T follicular helper cell (primary cell): ENCODE data around the gene STEAP4.
"Not testable (repeated sequence)": the region's sequence is repeated elsewhere in the genome, so short reads cannot be mapped to it uniquely, and the experiment has no call there.

Experiments used
- DNase-seq: peaks from one replicate; pipeline ENCODE4 v3.0.0-alpha.2; 2020; ENCODE audit warnings: low read depth

STEAP4 gene

GRCh38 chr7:88268051-88268450 is 38.6 kb downstream of the STEAP4 start:
- no peak for DNase-seq

GRCh38 chr7:88267421-88267820 is 39.3 kb downstream of the STEAP4 start:
- no peak for DNase-seq

GRCh38 chr7:88264987-88265386 is 41.7 kb downstream of the STEAP4 start:
- DNase-seq: not testable (repeated sequence)

- no peak for DNase-seq
Measured at GRCh38 chr7:88262562-88262961, 44.1 kb downstream of the STEAP4 start.

GRCh38 chr7:88260719-88261118 is 46.0 kb downstream of the STEAP4 start:
- DNase-seq: no peak

GRCh38 chr7:88259656-88260380 is 46.9 kb downstream of the STEAP4 start:
- DNase-seq: no peak

GRCh38 chr7:88258296-88258695 is 48.4 kb downstream of the STEAP4 start:
- DNase-seq: not testable (repeated sequence)

GRCh38 chr7:88256906-88257305 is 49.8 kb downstream of the STEAP4 start:
- no peak for DNase-seq

GRCh38 chr7:88254721-88255424 is 51.8 kb downstream of the STEAP4 start:
- no peak for DNase-seq

- no peak for DNase-seq
Measured at GRCh38 chr7:88253640-88254039, 53.1 kb downstream of the STEAP4 start.

GRCh38 chr7:88244258-88244657 is 62.4 kb downstream of the STEAP4 start:
- no peak for DNase-seq

GRCh38 chr7:88243345-88243909 is 63.3 kb downstream of the STEAP4 start:
- DNase-seq: no peak

- no peak for DNase-seq
Measured at GRCh38 chr7:88239852-88240251, 66.8 kb downstream of the STEAP4 start.

- no peak for DNase-seq
Measured at GRCh38 chr7:88233828-88234227, 72.9 kb downstream of the STEAP4 start.

- no peak for DNase-seq
Measured at GRCh38 chr7:88230646-88231045, 76.0 kb downstream of the STEAP4 start.

GRCh38 chr7:88229302-88229995 is 77.2 kb downstream of the STEAP4 start:
- DNase-seq: no peak

- no peak for DNase-seq
Measured at GRCh38 chr7:88226886-88227516, 79.7 kb downstream of the STEAP4 start.

- DNase-seq: no peak
Measured at GRCh38 chr7:88226201-88226600, 80.5 kb downstream of the STEAP4 start.

GRCh38 chr7:88224601-88225275 is 82.0 kb downstream of the STEAP4 start:
- DNase-seq: no peak

- no peak for DNase-seq
Measured at GRCh38 chr7:88223265-88223664, 83.4 kb downstream of the STEAP4 start.
